ENCODE results near the gene B4GALNT1. TPM values are rescaled to one million over a fixed set of nuclear protein-coding genes. Genes with fewer than 3 reads are reported as not detected.
"Not testable (repeated sequence)": the region's sequence is repeated elsewhere in the genome, so short reads cannot be mapped to it uniquely, and the experiment has no call there.

B4GALNT1 gene
- polyA plus RNA-seq, 1 donor, result 1.9 TPM

DNA sequence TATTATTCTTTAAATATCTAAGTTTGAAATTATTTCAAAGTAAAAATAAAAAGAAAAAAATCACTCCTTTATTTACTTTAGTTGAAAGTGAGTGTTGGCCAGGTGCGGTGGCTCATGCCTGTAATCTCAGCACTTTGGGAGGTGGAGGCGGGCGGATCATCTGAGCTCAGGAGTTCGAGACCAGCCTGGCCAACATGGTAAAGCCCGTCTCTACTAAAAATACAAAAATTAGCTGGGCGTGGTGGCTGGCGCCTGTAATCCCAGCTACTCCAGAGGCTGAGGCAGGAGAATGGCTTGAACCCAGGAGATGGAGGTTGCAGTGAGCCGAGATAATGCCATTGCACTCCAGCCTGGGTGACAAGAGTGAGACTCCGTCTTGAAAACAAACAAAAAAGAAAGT is 3.7 kb upstream of the B4GALNT1 start:
- DNase-seq, result not testable (repeated sequence)

DNA sequence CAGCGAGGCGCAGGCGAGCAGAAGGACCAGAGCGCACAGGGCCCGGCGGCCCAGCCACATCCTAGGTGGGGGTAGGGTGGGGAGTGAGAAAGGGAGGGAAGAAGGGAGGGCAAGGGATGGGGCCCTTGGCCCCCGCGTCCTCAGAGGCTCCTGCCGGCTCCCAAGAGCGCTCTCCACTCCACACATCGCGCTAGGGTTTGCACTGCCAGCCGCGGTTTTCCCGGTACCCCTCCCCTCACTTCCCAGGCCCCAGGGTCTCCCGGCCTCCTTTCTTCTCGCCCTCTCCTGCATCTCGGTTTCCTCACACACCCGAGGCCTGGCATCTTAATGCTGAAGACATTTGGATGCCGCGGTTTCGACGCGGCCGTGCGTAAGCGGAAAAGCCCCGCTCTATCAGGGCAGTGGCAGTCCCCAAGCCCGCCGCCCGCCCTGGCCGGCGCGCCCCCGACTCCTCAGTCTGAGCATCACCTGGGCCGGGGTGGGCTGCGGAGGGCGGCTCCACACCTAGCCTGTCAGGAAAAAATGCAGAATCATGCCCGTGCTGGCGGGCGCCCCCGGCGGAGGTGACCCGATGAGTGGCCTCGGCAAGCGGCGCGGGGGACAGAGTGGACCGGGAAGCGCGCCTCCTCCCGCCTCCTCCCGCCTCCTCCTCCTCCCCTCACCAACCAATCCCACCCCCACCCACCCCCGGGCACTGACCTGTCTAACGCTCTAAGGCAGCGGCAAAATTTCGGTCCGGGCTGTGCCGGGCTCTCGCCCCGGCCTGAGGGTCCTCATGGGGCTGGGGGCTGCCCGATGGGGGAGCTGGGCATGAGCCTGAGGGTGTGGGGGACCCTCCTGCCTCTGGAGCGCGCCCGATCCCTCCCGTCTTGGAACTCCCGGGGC is 686 bp downstream of the B4GALNT1 start:
- no peak for DNase-seq

DNA sequence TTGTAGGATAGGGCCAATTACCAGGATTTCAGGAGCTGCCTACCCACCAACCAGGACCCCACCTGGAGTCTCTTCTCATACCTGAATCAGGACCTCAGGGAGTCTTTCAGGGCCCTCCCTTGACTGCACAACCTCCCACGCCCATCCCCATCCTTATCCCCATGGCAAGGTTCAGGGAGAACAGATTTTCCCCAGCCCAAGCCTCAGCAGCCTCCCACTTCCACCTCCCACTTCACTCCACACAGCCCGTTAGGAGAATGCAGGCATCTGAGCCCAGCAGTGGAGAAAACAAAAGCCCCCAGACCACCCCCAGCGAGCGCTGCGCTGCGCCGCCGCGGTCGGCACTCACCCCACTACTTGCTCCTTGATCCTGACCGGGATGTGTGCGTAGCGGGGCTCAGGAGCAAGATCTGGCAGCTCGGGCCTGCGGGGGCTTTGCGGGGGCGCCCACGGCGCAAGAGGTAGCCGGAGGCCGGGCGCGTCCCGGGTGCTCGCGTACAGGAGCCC is 1.4 kb downstream of the B4GALNT1 start:
- DNase-seq, result no peak

DNA sequence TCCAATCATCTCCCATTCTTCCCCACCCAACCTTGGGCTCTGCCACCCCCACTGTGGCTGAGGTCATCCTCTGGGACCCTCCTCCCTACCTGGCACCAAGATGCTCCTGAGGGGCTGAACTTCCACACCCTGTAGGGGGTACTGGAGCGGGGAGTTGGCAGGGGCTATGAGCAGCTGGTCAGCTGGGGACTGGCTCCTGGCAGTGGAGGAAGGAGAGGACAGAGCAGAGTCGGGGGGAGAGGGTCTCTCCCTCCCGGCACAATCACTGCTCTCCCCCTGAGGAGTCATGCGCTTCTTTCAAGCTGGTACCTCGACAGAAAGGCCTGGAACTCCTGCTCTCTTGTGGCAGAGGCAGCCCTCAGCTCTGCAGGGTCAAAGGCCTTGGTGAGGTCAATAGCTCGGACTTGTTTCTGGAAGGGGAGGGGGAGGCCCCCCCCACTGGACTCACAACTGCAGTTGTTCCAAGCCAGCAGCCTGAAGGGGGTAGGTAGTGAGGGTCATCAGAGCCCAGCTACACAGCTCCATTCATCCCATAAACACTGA is 2.0 kb downstream of the B4GALNT1 start:
- no peak for DNase-seq

DNA sequence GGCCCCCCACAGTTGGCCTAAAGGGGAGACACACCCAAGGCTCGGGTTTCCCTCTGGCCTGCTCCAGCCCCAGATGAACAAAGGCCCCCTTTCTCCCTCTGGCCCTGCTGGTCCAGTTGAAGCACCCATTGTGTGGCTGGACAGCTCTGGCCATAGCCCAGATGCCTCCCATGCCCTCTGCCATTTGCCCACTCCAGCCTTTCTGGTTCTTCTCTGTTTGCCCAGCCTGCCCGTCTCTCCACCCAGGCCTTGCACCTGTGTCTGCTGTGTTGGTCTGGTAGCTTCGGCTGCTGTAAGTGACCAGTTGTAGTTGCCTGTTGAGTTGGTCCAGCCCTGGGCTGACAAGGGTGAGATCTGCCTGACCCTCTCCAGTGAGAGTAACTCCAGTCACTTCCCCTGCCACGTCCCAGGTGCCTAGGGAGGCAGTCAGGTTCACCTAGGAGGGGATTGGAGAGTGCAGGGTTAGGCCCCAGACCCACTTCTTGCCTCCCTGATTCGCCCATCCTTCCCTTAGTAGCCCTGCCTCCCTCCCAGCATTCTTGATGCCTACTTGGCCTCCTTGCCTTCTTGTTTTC is 3.0 kb downstream of the B4GALNT1 start:
- DNase-seq, result no peak

DNA sequence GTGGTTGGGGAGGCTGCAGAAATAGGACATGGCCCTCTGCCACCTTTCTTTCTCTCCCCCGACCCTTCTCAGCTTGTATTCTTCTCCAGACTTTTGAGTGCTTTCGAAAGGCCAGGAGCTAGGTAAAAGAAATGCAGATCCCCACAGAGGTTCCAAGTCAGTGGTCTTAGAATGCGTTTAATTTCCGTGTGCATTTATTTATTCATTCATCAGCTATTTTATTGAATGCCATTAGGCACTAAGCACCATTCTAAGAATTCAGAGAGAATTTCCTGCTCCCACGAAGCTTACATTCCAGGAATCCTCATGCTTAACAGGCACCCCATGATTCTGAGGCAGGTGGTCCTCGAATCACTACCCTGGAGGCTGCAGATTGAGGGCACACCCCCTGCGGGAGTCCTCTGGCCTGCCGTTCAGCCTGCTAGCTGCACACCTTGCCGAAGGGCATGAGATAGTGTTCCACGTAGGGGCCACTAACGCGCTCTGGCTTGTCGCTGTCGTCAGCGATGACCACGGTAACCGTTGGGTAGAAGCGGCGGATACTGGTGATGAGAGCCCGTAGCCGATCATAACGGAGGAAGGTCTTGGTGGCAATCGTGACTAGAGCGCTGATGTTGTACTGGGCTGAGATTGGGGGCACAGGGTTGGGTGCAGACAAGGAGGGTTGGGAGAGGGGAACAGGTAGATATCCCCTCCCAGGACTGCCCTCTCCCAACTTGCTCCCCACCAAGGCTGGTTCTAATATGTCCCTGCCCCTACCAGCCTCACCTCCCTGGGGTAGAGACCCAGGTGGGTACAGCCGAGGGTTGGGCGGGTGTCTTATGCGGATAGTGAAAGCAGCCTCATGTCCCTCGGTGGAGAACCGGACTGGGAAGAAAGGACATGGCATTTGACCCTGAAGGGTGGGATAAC is 4.5 kb downstream of the B4GALNT1 start:
- no peak for DNase-seq

DNA sequence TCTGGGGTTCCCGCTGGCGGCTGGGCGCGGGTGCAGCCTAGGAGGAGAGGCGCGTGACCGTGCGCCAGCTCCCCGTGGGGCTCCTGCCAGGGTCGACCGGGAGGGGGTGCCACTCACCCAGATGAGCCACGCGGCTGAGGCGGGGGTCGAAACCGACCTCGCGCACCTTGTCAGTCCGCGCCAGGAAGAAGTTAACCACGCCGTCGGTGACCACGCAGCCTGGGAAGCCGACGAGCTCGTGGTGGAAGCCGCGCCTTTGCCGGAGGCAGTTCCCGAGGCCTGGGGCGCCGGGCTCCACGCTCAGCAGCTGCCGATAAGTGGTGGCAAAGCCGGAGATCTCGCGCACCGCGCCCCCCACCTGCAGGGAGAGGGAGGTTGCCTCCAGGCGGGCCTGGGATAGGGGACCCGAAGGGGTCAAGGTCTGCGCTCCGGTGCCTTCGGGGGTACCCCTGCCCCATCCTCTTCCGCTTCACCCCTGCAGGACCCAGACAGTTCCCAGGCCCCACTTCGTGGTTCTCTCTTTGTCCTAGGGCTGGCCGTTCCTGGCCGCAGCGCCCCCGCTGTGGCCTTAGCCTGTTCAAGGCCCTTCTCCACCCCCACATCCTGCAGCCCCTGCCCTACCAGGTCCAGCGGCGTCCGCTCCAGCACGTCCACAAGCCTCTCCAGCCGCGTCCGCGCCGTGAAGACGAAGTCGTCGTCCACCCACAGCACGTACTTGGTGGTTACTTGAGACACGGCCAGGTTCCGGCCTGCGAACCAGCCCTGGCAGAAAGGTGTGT is 5.3 kb downstream of the B4GALNT1 start:
- DNase-seq, result no peak

DNA sequence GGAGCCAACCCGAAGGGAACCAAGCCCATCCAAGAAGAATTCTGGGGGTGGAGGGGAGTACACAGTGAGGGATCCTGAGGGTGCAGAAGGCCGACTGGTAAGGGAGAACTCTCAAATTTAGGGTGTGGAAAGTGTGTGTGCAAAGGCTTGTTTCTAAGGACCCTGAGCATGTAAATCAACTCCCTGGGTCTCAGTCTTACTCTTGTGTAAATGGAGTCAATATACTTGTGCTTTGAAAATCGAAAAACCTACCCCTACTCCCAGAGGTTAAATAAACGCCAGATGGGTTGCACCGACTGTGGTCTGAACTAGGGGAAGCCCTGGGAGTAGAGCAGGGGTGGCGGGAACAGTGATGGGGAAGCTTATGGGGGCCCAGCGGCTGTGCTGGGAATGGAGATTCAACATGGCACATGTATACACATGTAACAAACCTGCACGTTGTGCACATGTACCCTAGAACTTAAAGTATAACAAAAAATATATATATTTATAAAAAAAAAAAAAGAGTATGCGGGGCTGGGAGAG is 6.0 kb downstream of the B4GALNT1 start:
- DNase-seq, result no peak

DNA sequence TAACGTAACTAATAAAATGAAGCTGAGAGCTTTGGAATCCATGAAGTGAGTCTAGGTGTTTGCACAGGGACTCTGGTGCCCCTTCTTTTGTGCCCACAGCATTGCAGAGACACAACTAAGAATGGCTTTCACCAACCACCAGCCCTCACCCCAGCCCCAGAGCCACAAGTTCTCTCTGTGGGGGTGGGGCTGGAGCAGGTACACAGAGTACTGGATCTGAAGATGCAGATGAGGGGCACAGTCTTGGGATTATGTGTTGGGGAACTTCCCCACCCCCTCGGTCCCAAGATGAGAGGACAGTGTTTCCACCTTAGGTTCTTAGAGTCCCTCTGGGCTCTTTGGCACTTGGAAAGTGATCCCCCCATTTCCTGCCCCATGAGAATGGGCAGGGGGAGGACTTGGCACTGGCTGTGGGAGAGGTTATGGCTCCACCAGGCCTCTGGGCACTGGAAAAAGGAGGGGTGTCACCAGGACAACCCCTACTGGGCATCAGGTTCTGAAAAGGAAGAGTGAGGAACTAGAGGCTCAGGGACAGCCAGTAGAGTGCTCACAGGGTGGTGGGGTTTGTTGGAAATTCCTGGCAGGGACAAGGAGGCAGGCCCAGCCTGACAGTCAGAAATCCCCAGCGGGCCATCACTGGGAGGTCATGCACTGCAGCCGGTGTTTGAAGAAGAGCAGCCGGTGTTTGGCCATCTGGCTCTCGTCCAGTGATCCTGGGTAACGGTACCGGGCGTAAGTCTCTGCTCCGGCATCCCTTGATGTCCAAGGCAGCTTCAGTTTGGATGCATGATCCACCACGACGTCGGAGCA is 6.7 kb downstream of the B4GALNT1 start:
- no peak for DNase-seq

DNA sequence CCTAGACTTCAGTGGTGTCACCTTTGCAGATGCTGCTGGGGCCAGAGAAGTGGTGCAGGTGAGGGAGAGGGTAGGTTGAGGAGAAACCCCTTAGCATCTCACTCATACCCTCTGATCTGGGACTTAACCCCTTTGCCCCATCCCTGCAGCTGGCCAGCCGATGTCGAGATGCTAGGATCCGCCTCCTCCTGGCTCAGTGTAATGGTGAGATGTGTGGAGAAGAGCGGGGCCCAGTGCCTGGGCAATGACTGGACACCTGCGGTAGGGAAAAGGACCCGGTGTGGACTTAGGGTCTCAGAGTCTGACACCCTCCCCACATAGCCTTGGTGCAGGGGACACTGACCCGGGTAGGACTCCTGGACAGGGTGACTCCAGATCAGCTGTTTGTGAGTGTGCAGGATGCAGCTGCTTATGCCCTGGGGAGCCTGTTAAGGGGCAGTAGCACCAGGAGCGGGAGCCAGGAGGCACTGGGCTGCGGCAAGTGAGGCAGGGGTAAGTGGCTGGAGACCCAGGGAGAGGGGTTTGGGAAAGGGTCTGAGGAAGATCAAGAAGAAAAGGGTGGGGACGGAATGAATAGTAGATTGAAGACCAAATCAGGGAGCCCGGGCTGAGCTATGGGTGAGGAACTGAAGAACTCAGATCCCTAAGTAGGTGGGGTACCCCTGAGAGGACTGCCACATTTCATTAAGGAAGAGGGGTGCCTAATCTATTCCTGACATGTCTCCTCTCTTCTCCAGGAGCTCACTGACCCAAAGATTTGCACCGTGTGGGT is 7.6 kb downstream of the B4GALNT1 start:
- DNase-seq, result no peak

DNA sequence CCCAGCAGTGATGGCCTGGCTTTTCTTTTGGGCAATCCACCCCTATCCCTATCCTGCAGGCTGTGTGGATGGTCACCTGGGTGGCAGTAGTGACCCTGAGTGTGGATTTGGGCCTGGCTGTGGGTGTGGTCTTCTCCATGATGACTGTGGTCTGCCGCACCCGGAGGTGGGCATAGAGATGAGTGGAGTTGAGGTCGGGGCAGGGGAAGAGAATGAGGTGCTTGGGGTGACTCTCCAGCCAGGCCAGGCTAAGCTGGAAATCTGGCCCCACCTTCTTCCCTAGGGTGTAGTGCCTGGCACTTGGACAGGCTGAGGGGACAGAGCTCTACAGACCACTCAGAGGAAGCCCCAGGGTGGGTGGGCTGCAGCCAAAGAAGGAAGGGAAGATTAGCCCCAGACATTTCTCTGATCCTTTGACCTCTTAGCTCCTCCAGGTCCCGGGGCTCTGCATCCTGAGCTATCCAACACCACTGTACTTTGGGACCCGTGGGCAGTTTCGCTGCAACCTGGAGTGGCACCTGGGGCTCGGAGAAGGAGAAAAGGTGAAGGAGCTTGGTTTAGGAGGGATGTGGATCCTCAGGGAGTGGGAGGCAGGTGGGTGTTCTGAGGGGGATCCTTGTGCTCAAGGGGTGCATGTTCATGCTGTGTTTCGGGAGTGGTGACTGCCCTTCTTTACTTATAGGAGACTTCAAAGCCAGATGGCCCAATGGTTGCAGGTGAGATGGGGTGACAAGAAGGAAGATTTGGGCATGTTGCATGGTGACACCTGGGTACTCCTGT is 8.4 kb downstream of the B4GALNT1 start:
- no peak for DNase-seq

DNA sequence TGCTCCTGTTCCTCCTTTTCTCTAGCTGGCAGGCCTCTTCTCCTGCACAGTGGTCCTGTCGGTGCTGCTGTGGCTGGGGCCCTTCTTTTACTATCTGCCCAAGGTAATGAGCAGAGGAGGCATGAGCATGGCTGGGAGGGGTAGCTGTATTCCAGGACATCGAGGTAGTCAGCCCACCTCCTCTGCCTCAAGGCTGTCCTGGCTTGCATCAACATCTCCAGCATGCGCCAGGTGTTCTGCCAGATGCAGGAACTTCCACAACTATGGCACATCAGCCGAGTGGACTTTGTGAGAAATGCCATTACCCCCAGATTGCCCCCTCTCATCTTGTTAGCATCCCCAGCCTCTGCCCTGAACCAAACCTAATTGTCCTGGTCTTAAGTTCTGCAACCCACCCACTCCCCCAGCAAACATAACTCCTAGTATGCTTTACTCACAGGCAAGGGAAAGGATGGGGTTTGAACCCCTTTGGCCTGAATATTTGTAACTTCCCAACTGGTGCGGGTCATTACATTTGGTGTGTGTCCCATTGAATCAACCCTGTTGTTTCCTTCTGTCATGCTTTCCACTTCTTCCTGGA is 9.1 kb downstream of the B4GALNT1 start:
- no peak for DNase-seq

DNA sequence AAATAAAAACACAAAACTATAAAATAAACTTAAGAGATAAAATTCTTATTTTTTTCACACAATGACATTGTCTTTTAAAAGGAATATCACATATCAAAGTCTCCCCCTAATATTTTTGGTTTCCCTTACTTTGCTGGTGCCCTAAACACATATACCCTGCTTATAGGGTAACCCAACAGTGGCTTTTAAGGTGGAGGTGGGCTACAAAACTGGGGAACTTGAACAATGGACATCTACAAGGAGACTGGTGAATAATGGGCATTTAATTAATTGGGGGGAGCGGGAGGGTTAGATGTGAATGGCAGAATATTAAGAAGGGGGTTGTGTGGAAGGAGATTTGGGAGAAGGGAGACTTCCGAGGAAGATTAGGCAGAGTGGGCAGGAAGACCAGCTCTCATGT is 9.6 kb downstream of the B4GALNT1 start:
- no peak for DNase-seq

DNA sequence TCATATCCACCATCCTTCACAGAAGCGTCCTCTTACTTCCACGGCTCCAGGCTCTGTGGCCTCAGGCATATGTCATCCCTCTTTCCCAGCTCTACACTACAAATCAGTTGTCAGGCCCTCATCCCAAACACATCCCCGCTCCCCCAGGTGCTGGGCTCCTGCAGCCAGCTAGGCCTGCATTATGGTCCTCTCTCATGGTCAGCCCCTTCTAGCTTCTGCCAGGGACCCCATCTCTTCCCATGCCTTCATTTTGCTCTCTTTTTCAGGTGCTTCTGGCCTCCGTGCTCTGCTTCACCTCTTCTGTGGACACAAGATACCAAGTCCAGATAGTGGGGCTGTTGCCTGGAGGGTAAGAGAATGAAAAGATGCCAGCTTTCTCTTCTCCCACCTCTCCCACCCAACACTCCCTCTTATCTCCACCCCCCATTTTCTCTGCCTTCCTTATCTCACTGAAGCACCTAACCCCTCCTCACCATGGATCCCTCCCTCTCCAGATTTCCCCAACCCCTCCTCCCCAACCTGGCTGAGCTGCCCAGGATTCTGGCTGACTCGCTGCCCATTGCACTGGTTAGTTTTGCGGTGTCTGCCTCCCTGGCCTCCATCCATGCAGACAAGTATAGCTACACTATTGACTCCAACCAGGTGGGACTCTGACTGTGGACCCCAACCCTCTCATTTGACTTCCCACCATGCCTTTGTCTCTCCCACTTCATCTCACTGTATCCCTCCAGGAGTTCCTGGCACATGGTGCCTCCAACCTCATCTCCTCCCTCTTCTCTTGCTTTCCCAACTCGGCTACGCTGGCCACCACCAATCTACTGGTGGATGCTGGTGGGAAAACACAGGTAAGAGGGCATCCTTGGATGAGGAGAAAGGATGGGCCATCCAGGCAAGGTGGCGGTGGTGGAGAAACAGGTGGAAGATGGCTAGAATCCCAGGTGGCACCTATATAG is 10.4 kb downstream of the B4GALNT1 start:
- no peak for DNase-seq

DNA sequence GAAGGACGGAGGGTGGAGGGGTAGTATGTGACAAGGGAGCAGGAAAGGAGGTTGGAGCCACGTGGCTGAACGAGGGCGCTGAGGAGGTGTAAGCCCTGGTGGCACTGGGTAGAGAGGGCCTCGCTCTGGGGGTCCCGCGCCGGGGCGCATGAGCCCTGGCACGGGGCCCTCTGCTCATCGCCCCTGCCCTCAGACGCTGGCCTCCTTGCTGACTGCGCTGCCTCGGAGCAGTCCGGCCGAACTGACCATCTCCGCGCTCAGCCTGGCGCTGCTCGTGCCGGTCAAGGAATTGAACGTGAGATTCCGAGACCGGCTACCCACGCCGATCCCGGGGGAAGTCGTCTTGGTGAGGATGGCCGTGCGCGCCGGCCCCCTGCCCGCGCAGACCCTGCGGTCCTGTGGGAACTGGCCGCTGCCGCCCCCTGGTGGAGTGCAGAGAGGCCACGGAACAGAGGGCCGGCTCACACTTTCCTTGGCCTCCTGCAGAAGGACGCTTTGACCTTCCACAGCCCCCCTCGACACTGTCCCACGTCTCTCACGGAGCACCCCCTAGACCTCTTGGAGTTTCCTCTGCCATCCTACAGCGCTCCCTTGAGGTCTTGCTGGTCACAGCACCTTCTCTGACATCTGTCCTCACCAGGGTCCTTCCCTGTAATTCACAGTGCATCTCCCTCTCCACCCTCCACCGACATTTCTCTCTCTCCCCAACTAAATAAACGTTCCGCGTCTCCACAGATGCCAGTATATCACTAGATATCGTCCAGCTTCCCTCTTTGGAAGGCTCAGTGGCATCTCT is 11.3 kb downstream of the B4GALNT1 start:
- peak; percentile 57 for DNase-seq

DNA sequence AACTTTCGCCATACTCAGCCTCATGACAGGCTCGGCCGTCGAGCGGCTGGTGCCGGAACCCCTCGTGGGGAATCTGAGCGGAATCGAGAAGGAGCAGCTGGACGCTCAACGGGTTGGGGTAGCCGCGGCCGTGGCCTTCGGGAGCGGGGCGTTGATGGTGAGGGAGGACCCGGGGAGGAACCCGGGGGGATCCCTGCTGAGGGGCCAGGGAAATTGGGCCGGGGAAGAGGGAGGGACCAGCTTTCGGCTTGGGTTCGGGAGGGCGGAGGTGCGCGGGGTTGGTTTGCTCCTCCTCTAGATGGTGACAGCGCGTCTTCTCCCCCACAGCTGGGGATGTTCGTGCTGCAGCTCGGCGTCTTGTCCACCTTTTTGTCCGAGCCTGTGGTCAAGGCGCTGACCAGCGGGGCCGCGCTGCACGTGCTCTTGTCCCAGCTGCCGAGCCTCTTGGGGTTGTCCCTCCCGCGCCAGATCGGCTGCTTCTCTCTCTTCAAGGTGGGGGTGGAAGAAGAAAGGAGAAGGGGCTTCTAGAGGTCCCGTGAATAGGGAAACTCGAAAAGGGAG is 12.0 kb downstream of the B4GALNT1 start:
- DNase-seq, result no peak
